ENCODE results near the gene LRRC2.

Gene LRRC2

GRCh38 chr3:46521096-46521495, 45.0 kb downstream of the LRRC2 start:
- TF ChIP-seq CTCF (IDR thresholded peaks at IDR 0.05; ENCODE audit: control insufficient read depth, insufficient read depth, low read depth, low read length, missing control alignments): no peak
- no peak overlapping the region for H3K4me3 ChIP-seq (ENCODE audit: control insufficient read depth, low read depth, low read length)
- no peak for DNase-seq (ENCODE audit: low read depth)

- H3K4me3 ChIP-seq (ENCODE audit: control insufficient read depth, low read depth, low read length): no peak overlapping the region
- no peak for TF ChIP-seq CTCF (IDR thresholded peaks at IDR 0.05; ENCODE audit: control insufficient read depth, insufficient read depth, low read depth, low read length, missing control alignments)
- no peak for DNase-seq (ENCODE audit: low read depth)
These were observed 45.6 kb downstream of the LRRC2 start for GRCh38 chr3:46520531-46520930.

GRCh38 chr3:46519952-46520351, 46.1 kb downstream of the LRRC2 start:
- H3K4me3 ChIP-seq (ENCODE audit: control insufficient read depth, low read depth, low read length): no peak overlapping the region
- no peak for DNase-seq (ENCODE audit: low read depth)
- TF ChIP-seq CTCF (IDR thresholded peaks at IDR 0.05; ENCODE audit: control insufficient read depth, insufficient read depth, low read depth, low read length, missing control alignments): no peak

GRCh38 chr3:46517784-46518181, 48.3 kb downstream of the LRRC2 start:
- no peak for TF ChIP-seq CTCF (IDR thresholded peaks at IDR 0.05; ENCODE audit: control insufficient read depth, insufficient read depth, low read depth, low read length, missing control alignments)
- DNase-seq (ENCODE audit: low read depth): no peak
- no peak overlapping the region for H3K4me3 ChIP-seq (ENCODE audit: control insufficient read depth, low read depth, low read length)

GRCh38 chr3:46517016-46517783, 48.9 kb downstream of the LRRC2 start:
- DNase-seq (ENCODE audit: low read depth): peak; percentile 70
- TF ChIP-seq CTCF (IDR thresholded peaks at IDR 0.05; ENCODE audit: control insufficient read depth, insufficient read depth, low read depth, low read length, missing control alignments): no peak
- H3K4me3 ChIP-seq (ENCODE audit: control insufficient read depth, low read depth, low read length): no peak overlapping the region

GRCh38 chr3:46516521-46516920, 49.6 kb downstream of the LRRC2 start:
- no peak overlapping the region for H3K4me3 ChIP-seq (ENCODE audit: control insufficient read depth, low read depth, low read length)
- no peak for TF ChIP-seq CTCF (IDR thresholded peaks at IDR 0.05; ENCODE audit: control insufficient read depth, insufficient read depth, low read depth, low read length, missing control alignments)
- DNase-seq (ENCODE audit: low read depth): no peak
